Fibroblast of lung (primary cell): ENCODE measurements around the gene FBXO17. TPM values are rescaled to one million over a fixed set of nuclear protein-coding genes. Genes with fewer than 3 reads are reported as not detected.

Source experiments
- DNase-seq, 2 donors: peaks; one replicate each; pipeline versions ENCODE4 v3.0.0 to v3.0.0-alpha.2; 2010; ENCODE audit warnings: low read depth in 2 of 2
- H2AFZ ChIP-seq: 2 replicates; pipeline ENCODE4 v1.5.1; 2012; ENCODE audit warnings: low read length, control low read depth, inconsistent platforms
- H3K27ac ChIP-seq: 2 replicates; pipeline ENCODE4 v1.5.1; 2011; ENCODE audit warnings: low read length, control low read depth; ENCODE audit not compliant: insufficient read depth
- H3K27me3 ChIP-seq: 2 replicates; pipeline ENCODE4 v1.5.1; 2011; ENCODE audit warnings: mild to moderate bottlenecking, low read length; ENCODE audit not compliant: control insufficient read depth, insufficient read depth
- H3K36me3 ChIP-seq: 2 replicates; pipeline ENCODE4 v1.5.1; 2011; ENCODE audit warnings: low read length; ENCODE audit not compliant: control insufficient read depth, insufficient read depth
- H3K4me1 ChIP-seq: 2 replicates; pipeline ENCODE4 v1.5.1; 2011; ENCODE audit warnings: low read length; ENCODE audit not compliant: control insufficient read depth, insufficient read depth; ENCODE audit errors: extremely low read depth
- H3K4me2 ChIP-seq: 2 replicates; pipeline ENCODE4 v1.5.1; 2011; ENCODE audit warnings: low read length, control low read depth; ENCODE audit not compliant: insufficient read depth; ENCODE audit errors: extremely low read depth
- H3K4me3 ChIP-seq, 4 experiments: fragments of 200-600 bp in 1 of 4; sonication (generic) in 1 of 4; replicated peaks in 1 of 4; 2 replicates each; pipeline ENCODE4 v1.5.1; 2011 to 2016; ENCODE audit warnings: low read length in 4 of 4, low read depth in 3 of 4, mild to moderate bottlenecking in 3 of 4, control low read depth in 2 of 4, inconsistent platforms in 1 of 4, mixed read lengths in 1 of 4; ENCODE audit not compliant: insufficient read depth in 1 of 4; ENCODE audit errors: control extremely low read depth in 1 of 4
- H3K79me2 ChIP-seq: 2 replicates; pipeline ENCODE4 v1.5.1; 2012; ENCODE audit warnings: mild to moderate bottlenecking, low read length, inconsistent platforms; ENCODE audit not compliant: control insufficient read depth, insufficient read depth
- H3K9ac ChIP-seq: 2 replicates; pipeline ENCODE4 v1.5.1; 2011; ENCODE audit warnings: mild to moderate bottlenecking, low read length, control low read depth; ENCODE audit not compliant: insufficient read depth
- H3K9me3 ChIP-seq: 2 replicates; pipeline ENCODE4 v1.5.1; 2012; ENCODE audit warnings: low read depth, low read length; ENCODE audit not compliant: control insufficient read depth, insufficient read depth
- H4K20me1 ChIP-seq: 2 replicates; pipeline ENCODE4 v1.5.1; 2011; ENCODE audit warnings: low read length; ENCODE audit not compliant: control insufficient read depth, insufficient read depth; ENCODE audit errors: extremely low read depth
- EZH2 ChIP-seq: IDR thresholded peaks from 2 replicates; pipeline ENCODE4 v1.5.1; 2012; ENCODE audit warnings: low read length, control low read depth, mild to moderate bottlenecking; ENCODE audit errors: missing control alignments
- polyA plus RNA-seq, 2 donors: library from polyadenylated mRNA; depleted of rRNA in 1 of 2; stranded (reverse) in 1 of 2; unstranded in 1 of 2; fragments of >200 nt; gene quantifications; 2 replicates each; pipeline ENCODE4 v1.2.1, GENCODE V29; 2011 to 2012; ENCODE audit warnings: missing spikeins in 1 of 2
- total RNA-seq: library from RNA; depleted of rRNA; stranded (reverse); fragments of >200 nt; gene quantifications from 2 replicates; pipeline ENCODE4 v1.2.1, GENCODE V29; 2014
- TF ChIP-seq, protein P1 (sequence below), 2 donors: IDR thresholded peaks in 1 of 2; conservative IDR thresholded peaks in 1 of 2; 1 replicate in 1 of 2; 2 replicates in 1 of 2; pipeline ENCODE4 v1.5.1; 2011 to 2012; ENCODE audit warnings: low read length in 2 of 2, control low read depth in 1 of 2, inconsistent platforms in 1 of 2, low read depth in 1 of 2, mild to moderate bottlenecking in 1 of 2

The FBXO17 gene
- total and polyA plus RNA-seq, 2 donors (not counting 1 experiment from before 2014, with no cell fraction given): 10.2 to 25.8 TPM

DNA sequence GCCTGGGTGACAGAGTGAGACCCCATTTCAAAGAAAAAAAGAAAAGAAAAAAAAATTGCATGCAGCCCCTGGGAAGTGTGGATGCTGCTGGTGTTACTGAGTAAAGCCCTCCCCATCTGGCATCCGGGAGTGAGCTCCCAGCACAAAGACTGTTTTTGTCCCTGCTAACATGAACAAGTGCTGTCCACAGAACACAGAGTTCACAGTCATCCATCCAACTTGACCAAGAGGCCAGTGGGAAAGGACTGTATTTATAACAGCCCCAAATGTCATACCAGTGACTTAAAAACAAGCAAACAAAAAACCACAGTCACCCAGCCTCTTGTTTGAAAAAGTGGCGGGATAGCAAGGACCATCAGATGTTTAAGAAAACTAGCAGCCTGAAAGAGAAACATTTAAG, 10.8 kb downstream of the FBXO17 start:
- TF ChIP-seq, protein P1, sequence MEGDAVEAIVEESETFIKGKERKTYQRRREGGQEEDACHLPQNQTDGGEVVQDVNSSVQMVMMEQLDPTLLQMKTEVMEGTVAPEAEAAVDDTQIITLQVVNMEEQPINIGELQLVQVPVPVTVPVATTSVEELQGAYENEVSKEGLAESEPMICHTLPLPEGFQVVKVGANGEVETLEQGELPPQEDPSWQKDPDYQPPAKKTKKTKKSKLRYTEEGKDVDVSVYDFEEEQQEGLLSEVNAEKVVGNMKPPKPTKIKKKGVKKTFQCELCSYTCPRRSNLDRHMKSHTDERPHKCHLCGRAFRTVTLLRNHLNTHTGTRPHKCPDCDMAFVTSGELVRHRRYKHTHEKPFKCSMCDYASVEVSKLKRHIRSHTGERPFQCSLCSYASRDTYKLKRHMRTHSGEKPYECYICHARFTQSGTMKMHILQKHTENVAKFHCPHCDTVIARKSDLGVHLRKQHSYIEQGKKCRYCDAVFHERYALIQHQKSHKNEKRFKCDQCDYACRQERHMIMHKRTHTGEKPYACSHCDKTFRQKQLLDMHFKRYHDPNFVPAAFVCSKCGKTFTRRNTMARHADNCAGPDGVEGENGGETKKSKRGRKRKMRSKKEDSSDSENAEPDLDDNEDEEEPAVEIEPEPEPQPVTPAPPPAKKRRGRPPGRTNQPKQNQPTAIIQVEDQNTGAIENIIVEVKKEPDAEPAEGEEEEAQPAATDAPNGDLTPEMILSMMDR (conservative IDR thresholded peaks at IDR 0.05 in 1 of 2, IDR thresholded peaks at IDR 0.05 in 1 of 2; ENCODE audit: low read depth in 1 of 2, low read length in 2 of 2): no peak
- no peak for TF ChIP-seq EZH2
- Histone ChIP-seq H3K9ac (no peak overlapping the region), H4K20me1 (no peaks in the 10 kb centered on the region), H3K27ac (no peak overlapping the region), H3K36me3 (no peaks in the 10 kb centered on the region), H2AFZ (no peak overlapping the region), H3K4me1 (no peaks in the 10 kb centered on the region), H3K9me3 (no peaks in the 10 kb centered on the region), H3K4me3 (no peak overlapping the region), H3K27me3 (no peaks in the 10 kb centered on the region), H3K4me2 (no peak overlapping the region), H3K79me2 (no peaks in the 10 kb centered on the region)
- DNase-seq: no peak

DNA sequence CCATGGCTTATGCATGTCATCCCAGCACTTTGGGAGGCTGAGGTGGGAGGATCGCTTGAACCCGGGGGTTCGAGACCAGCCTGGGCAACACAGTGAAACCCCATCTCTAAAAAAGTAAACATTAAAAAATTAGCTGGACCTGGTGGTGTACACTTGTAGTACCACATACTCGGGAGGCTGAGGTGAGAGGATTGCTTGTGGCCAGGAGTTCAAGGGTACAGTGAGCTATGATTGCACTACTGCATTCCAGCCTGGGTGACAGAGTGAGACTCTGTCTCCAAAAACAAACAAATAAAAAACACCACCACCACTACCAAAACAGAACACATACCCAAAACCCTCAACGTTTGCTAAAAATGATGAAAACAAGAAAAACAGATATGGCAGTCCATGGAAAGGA, 15.9 kb downstream of the FBXO17 start:
- Histone ChIP-seq H3K9me3 (no peaks in the 10 kb centered on the region), H3K9ac (no peak overlapping the region), H3K4me3 (no peak overlapping the region), H2AFZ (no peak overlapping the region), H3K4me2 (no peak overlapping the region), H3K4me1 (no peaks in the 10 kb centered on the region), H3K36me3 (no peaks in the 10 kb centered on the region), H4K20me1 (no peaks in the 10 kb centered on the region), H3K27me3 (no peaks in the 10 kb centered on the region), H3K27ac (no peak overlapping the region), H3K79me2 (no peaks in the 10 kb centered on the region)
- TF ChIP-seq, protein P1 (conservative IDR thresholded peaks at IDR 0.05 in 1 of 2, IDR thresholded peaks at IDR 0.05 in 1 of 2; ENCODE audit: low read depth in 1 of 2, low read length in 2 of 2): no peak
- DNase-seq: no peak

DNA sequence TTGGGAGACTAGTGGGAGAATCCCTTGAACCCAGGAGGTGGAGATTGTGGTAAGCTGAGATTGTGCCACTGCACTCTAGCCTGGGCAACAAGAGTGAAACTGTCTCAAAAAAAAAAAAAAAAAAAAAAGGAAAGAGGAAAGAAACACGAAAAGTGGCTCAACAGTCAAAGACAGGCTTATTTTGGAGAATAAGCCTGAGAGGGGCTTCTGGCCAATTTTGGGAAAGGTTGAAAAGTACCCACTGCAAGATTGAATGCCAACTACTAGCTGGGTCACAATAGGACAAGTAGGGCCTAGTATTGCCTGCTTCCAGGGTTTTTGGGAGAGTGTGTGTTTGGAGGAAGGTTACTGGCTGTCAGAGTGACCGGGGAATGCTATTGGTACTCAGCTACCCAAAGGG, 17.2 kb downstream of the FBXO17 start:
- H3K9me3 ChIP-seq: no peaks in the 10 kb centered on the region
- no peak overlapping the region for H3K4me2 ChIP-seq
- H3K9ac ChIP-seq: no peak overlapping the region
- no peak overlapping the region for H3K4me3 ChIP-seq
- TF ChIP-seq EZH2: no peak
- TF ChIP-seq, protein P1 (conservative IDR thresholded peaks at IDR 0.05 in 1 of 2, IDR thresholded peaks at IDR 0.05 in 1 of 2; ENCODE audit: low read depth in 1 of 2, low read length in 2 of 2): no peak
- H3K36me3 ChIP-seq: no peaks in the 10 kb centered on the region
- no peak for DNase-seq
- no peaks in the 10 kb centered on the region for H3K4me1 ChIP-seq
- H3K27ac ChIP-seq: no peak overlapping the region
- no peaks in the 10 kb centered on the region for H3K79me2 ChIP-seq
- H4K20me1 ChIP-seq: no peaks in the 10 kb centered on the region
- no peaks in the 10 kb centered on the region for H3K27me3 ChIP-seq
- H2AFZ ChIP-seq: no peak overlapping the region
